ENCODE results near the gene BIN2. TPM values are rescaled to one million over a fixed set of nuclear protein-coding genes. Genes with fewer than 3 reads are reported as not detected.
A peak's percentile ranks its signal among the peaks of the same experiment; 100 is the strongest.
"Not testable (repeated sequence)": the region's sequence is repeated elsewhere in the genome, so short reads cannot be mapped to it uniquely, and the experiment has no call there.

BIN2 gene
- total and polyA plus RNA-seq, 8 donors: 2.2 to 33.0 (median 4.2) TPM

GRCh38 chr12:51275088-51275487, 48.9 kb downstream of the BIN2 start:
- TF ChIP-seq EP300 (IDR thresholded peaks at IDR 0.05) (no peak), CTCF (IDR thresholded peaks at IDR 0.05) (no peak), POLR2AphosphoS5 (IDR thresholded peaks at IDR 0.05) (no peak)

GRCh38 chr12:51272810-51273209, 51.2 kb downstream of the BIN2 start:
- intact Hi-C loops (cut with DNase I; ENCODE audit: low total_unique reads); DNase-seq; H3K36me3 ChIP-seq; H3K27ac ChIP-seq; H3K27me3 ChIP-seq; H3K4me3 ChIP-seq; H3K9me3 ChIP-seq: not testable (repeated sequence)
- 93 to 99% (median 95%) methylated on average over 7 of the region's 7 CpGs for WGBS, 5 donors
- peaks cover 7 to 34% (median 20%) of the 10 kb centered on the region in 4 donors for H3K4me1 ChIP-seq

More at GRCh38 chr12:51275088-51275487, 48.9 kb downstream of the BIN2 start:
- Histone ChIP-seq H3K27ac (no peak overlapping the region), H3K36me3 (no peaks in the 10 kb centered on the region), H3K4me3 (no peak overlapping the region), H3K27me3 (peaks cover 0 to 5% (median 0%) of the 10 kb centered on the region in 3 donors), H3K4me1 (peaks cover 0 to 17% (median 8%) of the 10 kb centered on the region in 4 donors), H3K9me3 (no peaks in the 10 kb centered on the region)
- peak in 1 of 2 donors; percentile 17 for DNase-seq
- WGBS, 5 donors: 39 to 57% (median 44%) methylated on average over 1 of the region's 1 CpG
- intact Hi-C loops (cut with DNase I; ENCODE audit: low total_unique reads): no loop called here

- DNase-seq: no peak
- Histone ChIP-seq H3K4me3 (peak overlapping the region; percentile 70 to 82 (median 78)), H3K4me1 (peaks cover 7 to 45% (median 21%) of the 10 kb centered on the region in 4 donors), H3K36me3 (no peaks in the 10 kb centered on the region), H3K27ac (peak overlapping the region; percentile 87 to 94 (median 89)), H3K27me3 (peaks cover 0 to 5% (median 0%) of the 10 kb centered on the region in 3 donors), H3K9me3 (no peaks in the 10 kb centered on the region)
- 27 to 39% (median 30%) methylated on average over 9 of the region's 9 CpGs for WGBS, 5 donors
- TF ChIP-seq POLR2AphosphoS5 (IDR thresholded peaks at IDR 0.05): peak in 2 of 3 donors; percentile 61 to 67
- no peak for TF ChIP-seq CTCF (IDR thresholded peaks at IDR 0.05)
- intact Hi-C loops (cut with DNase I; ENCODE audit: low total_unique reads): no loop called here
Observed at GRCh38 chr12:51270951-51271518, 52.9 kb downstream of the BIN2 start.

GRCh38 chr12:51270067-51270950, 53.7 kb downstream of the BIN2 start, which contains the start of gene SMAGP:
SMAGP (minus strand) TSS chr12:51270415; CDS start chr12:51269278, 1,137 bp downstream.
- Histone ChIP-seq H3K9me3 (no peaks in the 10 kb centered on the region), H3K27ac (peak within 1 kb of the TSS; percentile 87 to 94 (median 89)), H3K27me3 (peaks cover 0 to 5% (median 0%) of the 10 kb centered on the region in 3 donors), H3K4me1 (peaks cover 7 to 45% (median 21%) of the 10 kb centered on the region in 4 donors), H3K36me3 (no peaks in the 10 kb centered on the region), H3K4me3 (peak within 1 kb of the TSS; percentile 70 to 82 (median 78))
- TF ChIP-seq POLR2A (IDR thresholded peaks at IDR 0.05) (peak in 1 of 4 donors; percentile 10), POLR2AphosphoS5 (IDR thresholded peaks at IDR 0.05) (peak in 2 of 3 donors; percentile 75 to 83), CTCF (IDR thresholded peaks at IDR 0.05) (no peak)
- WGBS, 5 donors: 0 to 1% (median 0%) methylated on average over 26 to 83 of the region's 83 CpGs
- DNase-seq: peak; percentile 88 to 93
- intact Hi-C loops (cut with DNase I; ENCODE audit: low total_unique reads): no loop called here

Measured in stomach (tissue), 9 donors.